ENCODE results near the gene MAB21L4.

Gene MAB21L4

GRCh38 chr2:240912878-240913809, 17.2 kb upstream of the MAB21L4 start:
- no peaks in the 10 kb centered on the region for H3F3A ChIP-seq (ENCODE audit: control insufficient read depth, insufficient read depth)
- H3K4me2 ChIP-seq (ENCODE audit: low read length): no peak overlapping the region
- no peak overlapping the region for H3K27ac ChIP-seq (ENCODE audit: low read depth, low read length)
- no peaks in the 10 kb centered on the region for H4K20me1 ChIP-seq (ENCODE audit: control insufficient read depth, insufficient read depth, low read depth, low read length)
- H3K36me3 ChIP-seq (ENCODE audit: control insufficient read depth, low read length): no peaks in the 10 kb centered on the region
- TF ChIP-seq EZH2phosphoT487 (IDR thresholded peaks at IDR 0.05; ENCODE audit: borderline replicate concordance, low read length) (no peak), CTCF (IDR thresholded peaks at IDR 0.05; ENCODE audit: low read depth, low read length, poor library complexity, severe bottlenecking) (no peak)
- no peaks in the 10 kb centered on the region for H3K9me2 ChIP-seq (replicated peaks; ENCODE audit: control insufficient read depth, low read length)
- H3K9me3 ChIP-seq (ENCODE audit: control insufficient read depth, insufficient read depth, low read length): no peaks in the 10 kb centered on the region
- H3K4me3 ChIP-seq (ENCODE audit: low read length): no peak overlapping the region
- H3K79me2 ChIP-seq (ENCODE audit: control insufficient read depth, low read length): no peaks in the 10 kb centered on the region
- peaks cover 18% of the 10 kb centered on the region for H3K27me3 ChIP-seq (ENCODE audit: control insufficient read depth, low read length)
- no peaks in the 10 kb centered on the region; the same call in 1 of the 2 replicates for H3K4me1 ChIP-seq (ENCODE audit: control insufficient read depth, low read length)

GRCh38 chr2:240911641-240912265, 15.8 kb upstream of the MAB21L4 start:
- H3K9me2 ChIP-seq (replicated peaks; ENCODE audit: control insufficient read depth, low read length): no peaks in the 10 kb centered on the region
- no peaks in the 10 kb centered on the region for H3F3A ChIP-seq (ENCODE audit: control insufficient read depth, insufficient read depth)
- no peaks in the 10 kb centered on the region for H3K9me3 ChIP-seq (ENCODE audit: control insufficient read depth, insufficient read depth, low read length)
- TF ChIP-seq CTCF (IDR thresholded peaks at IDR 0.05; ENCODE audit: low read depth, low read length, poor library complexity, severe bottlenecking) (no peak), EZH2phosphoT487 (IDR thresholded peaks at IDR 0.05; ENCODE audit: borderline replicate concordance, low read length) (no peak)
- peaks cover 18% of the 10 kb centered on the region for H3K27me3 ChIP-seq (ENCODE audit: control insufficient read depth, low read length)
- H3K4me1 ChIP-seq (ENCODE audit: control insufficient read depth, low read length): no peaks in the 10 kb centered on the region; the same call in 1 of the 2 replicates
- H3K27ac ChIP-seq (ENCODE audit: low read depth, low read length): no peak overlapping the region
- no peaks in the 10 kb centered on the region for H3K79me2 ChIP-seq (ENCODE audit: control insufficient read depth, low read length)
- H3K4me3 ChIP-seq (ENCODE audit: low read length): no peak overlapping the region
- H3K36me3 ChIP-seq (ENCODE audit: control insufficient read depth, low read length): no peaks in the 10 kb centered on the region
- no peaks in the 10 kb centered on the region for H4K20me1 ChIP-seq (ENCODE audit: control insufficient read depth, insufficient read depth, low read depth, low read length)
- H3K4me2 ChIP-seq (ENCODE audit: low read length): no peak overlapping the region

- H3K27ac ChIP-seq (ENCODE audit: low read depth, low read length): no peak overlapping the region
- no peak for TF ChIP-seq EZH2phosphoT487 (IDR thresholded peaks at IDR 0.05; ENCODE audit: borderline replicate concordance, low read length)
- TF ChIP-seq CTCF (IDR thresholded peaks at IDR 0.05; ENCODE audit: low read depth, low read length, poor library complexity, severe bottlenecking): no peak
- no peaks in the 10 kb centered on the region for H3K9me3 ChIP-seq (ENCODE audit: control insufficient read depth, insufficient read depth, low read length)
- no peaks in the 10 kb centered on the region for H3K4me1 ChIP-seq (ENCODE audit: control insufficient read depth, low read length)
- H3K79me2 ChIP-seq (ENCODE audit: control insufficient read depth, low read length): no peaks in the 10 kb centered on the region
- no peaks in the 10 kb centered on the region for H3K9me2 ChIP-seq (replicated peaks; ENCODE audit: control insufficient read depth, low read length)
- H3K4me2 ChIP-seq (ENCODE audit: low read length): no peak overlapping the region
- H3F3A ChIP-seq (ENCODE audit: control insufficient read depth, insufficient read depth): no peaks in the 10 kb centered on the region
- no peak overlapping the region for H3K4me3 ChIP-seq (ENCODE audit: low read length)
- H3K36me3 ChIP-seq (ENCODE audit: control insufficient read depth, low read length): no peaks in the 10 kb centered on the region
- H3K27me3 ChIP-seq (ENCODE audit: control insufficient read depth, low read length): peaks cover 10% of the 10 kb centered on the region
- no peaks in the 10 kb centered on the region for H4K20me1 ChIP-seq (ENCODE audit: control insufficient read depth, insufficient read depth, low read depth, low read length)
These were observed 13.4 kb upstream of the MAB21L4 start for GRCh38 chr2:240909216-240909974.

Measured in DOHH2 (cell line).